Kidney (tissue), 14 donors: ENCODE measurements around the gene BAIAP3. TPM values are rescaled to one million over a fixed set of nuclear protein-coding genes. Genes with fewer than 3 reads are reported as not detected.

ENCODE experiments used
- DNase-seq, 5 donors: peaks; one replicate each; pipeline ENCODE4 v3.0.0-alpha.2; 2013 to 2020
- FAIRE-seq: peaks from 2 replicates; lab custom pipeline; 2012; peaks lifted over from hg19 to GRCh38; lab: Jason Lieb, UNC
- H3K27ac ChIP-seq, 2 donors: one replicate each; pipeline ENCODE4 v1.7.0; 2013; ENCODE audit warnings: low read depth in 2 of 2, low read length in 2 of 2, inconsistent platforms in 1 of 2
- H3K27me3 ChIP-seq: one replicate; pipeline ENCODE4 v1.7.1; 2013; ENCODE audit warnings: low read length, inconsistent platforms; ENCODE audit not compliant: control insufficient read depth, insufficient read depth
- H3K36me3 ChIP-seq, 3 donors: one replicate each; pipeline versions ENCODE4 v1.7.0 to v1.7.1; 2013; ENCODE audit warnings: low read length in 3 of 3, control low read depth in 1 of 3, inconsistent platforms in 1 of 3; ENCODE audit not compliant: insufficient read depth in 3 of 3, control insufficient read depth in 2 of 3
- H3K4me1 ChIP-seq, 3 donors: one replicate each; pipeline versions ENCODE4 v1.7.0 to v1.7.1; 2013; ENCODE audit warnings: low read length in 3 of 3, inconsistent platforms in 1 of 3, low read depth in 1 of 3; ENCODE audit not compliant: control insufficient read depth in 2 of 3, insufficient read depth in 2 of 3
- H3K4me3 ChIP-seq, 3 donors: one replicate each; pipeline versions ENCODE4 v1.7.0 to v1.8.1; 2013; ENCODE audit warnings: low read length in 3 of 3, control low read depth in 1 of 3, inconsistent platforms in 1 of 3
- H3K9ac ChIP-seq, 3 donors: one replicate each; pipeline versions ENCODE4 v1.7.0 to v1.7.1; 2013; ENCODE audit warnings: low read length in 3 of 3, control low read depth in 1 of 3, inconsistent platforms in 1 of 3
- H3K9me3 ChIP-seq, 3 donors: one replicate each; pipeline versions ENCODE4 v1.7.0 to v1.7.1; 2013; ENCODE audit warnings: low read length in 3 of 3, control low read depth in 1 of 3, inconsistent platforms in 1 of 3; ENCODE audit not compliant: control insufficient read depth in 2 of 3, insufficient read depth in 1 of 3
- intact Hi-C: fragments of 100-400 bp; cut with DNase I; formaldehyde crosslinking; loops from one replicate; pipeline ENCODE4 v1.11.1; 2022
- polyA plus RNA-seq: library from polyadenylated mRNA; stranded (reverse); fragments of 350-450 nt; fragmentation: Illumina TruSeq; extraction: RNeasy Lipid Tissue Mini Kit (QIAGEN cat#74804); gene quantifications from one replicate; pipeline ENCODE4 v1.2.3, GENCODE V29; 2014; ENCODE audit warnings: low read depth, low replicate concordance; ENCODE audit not compliant: insufficient read depth
- total RNA-seq: library from RNA; stranded (reverse); fragmentation: NEBNext Ultra II Directional; extraction: Animal tissue kit (Norgen Biotek cat#: 25700); gene quantifications from one replicate; pipeline ENCODE4 v1.2.1, GENCODE V29; 2021
- TF ChIP-seq, protein P1 (sequence below): IDR thresholded peaks from 3 replicates; pipeline ENCODE4 v1.5.1; 2012; ENCODE audit warnings: mild to moderate bottlenecking, moderate library complexity, borderline replicate concordance; ENCODE audit not compliant: insufficient read depth; ENCODE audit errors: extremely low read depth
- donor health status: control.
- donor health status: control.
- donor health status: control.
- donor health status: control.
- donor health status: control.
- donor health status: DM: yes; HTN: yes; CAD: no.
- donor health status: Normal renal cell carcinoma (clear cell type).

The BAIAP3 gene
- total and polyA plus RNA-seq, 2 donors from 2014 or later: 8.0 to 8.2 TPM

DNA sequence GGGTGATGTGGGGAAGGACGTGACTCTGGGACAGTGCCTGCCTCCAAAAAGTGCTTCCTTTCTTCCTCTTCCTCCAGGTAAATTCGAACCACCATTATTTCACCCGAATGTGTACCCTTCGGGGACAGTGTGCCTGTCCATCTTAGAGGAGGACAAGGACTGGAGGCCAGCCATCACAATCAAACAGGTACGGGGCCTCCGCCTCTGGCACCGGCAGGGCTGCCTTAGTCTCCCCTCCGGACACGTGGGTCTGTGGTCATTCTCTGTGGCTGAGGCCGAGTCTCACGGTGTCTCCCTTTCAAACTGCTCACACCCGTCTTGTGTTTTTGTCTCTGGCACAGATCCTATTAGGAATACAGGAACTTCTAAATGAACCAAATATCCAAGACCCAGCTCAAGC, 13.3 kb upstream of the BAIAP3 start:
- H3K4me1 ChIP-seq: no peaks in the 10 kb centered on the region
- no peak overlapping the region for H3K4me3 ChIP-seq
- no peak overlapping the region for H3K27ac ChIP-seq
- no peak overlapping the region for H3K9ac ChIP-seq
- DNase-seq (no peak), FAIRE-seq (no peak)
- TF ChIP-seq, protein P1, sequence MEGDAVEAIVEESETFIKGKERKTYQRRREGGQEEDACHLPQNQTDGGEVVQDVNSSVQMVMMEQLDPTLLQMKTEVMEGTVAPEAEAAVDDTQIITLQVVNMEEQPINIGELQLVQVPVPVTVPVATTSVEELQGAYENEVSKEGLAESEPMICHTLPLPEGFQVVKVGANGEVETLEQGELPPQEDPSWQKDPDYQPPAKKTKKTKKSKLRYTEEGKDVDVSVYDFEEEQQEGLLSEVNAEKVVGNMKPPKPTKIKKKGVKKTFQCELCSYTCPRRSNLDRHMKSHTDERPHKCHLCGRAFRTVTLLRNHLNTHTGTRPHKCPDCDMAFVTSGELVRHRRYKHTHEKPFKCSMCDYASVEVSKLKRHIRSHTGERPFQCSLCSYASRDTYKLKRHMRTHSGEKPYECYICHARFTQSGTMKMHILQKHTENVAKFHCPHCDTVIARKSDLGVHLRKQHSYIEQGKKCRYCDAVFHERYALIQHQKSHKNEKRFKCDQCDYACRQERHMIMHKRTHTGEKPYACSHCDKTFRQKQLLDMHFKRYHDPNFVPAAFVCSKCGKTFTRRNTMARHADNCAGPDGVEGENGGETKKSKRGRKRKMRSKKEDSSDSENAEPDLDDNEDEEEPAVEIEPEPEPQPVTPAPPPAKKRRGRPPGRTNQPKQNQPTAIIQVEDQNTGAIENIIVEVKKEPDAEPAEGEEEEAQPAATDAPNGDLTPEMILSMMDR: no peak
- H3K36me3 ChIP-seq: peaks cover 11 to 74% (median 40%) of the 10 kb centered on the region in 3 donors
- no peaks in the 10 kb centered on the region for H3K27me3 ChIP-seq
- intact Hi-C loops: no loop called here
- no peaks in the 10 kb centered on the region for H3K9me3 ChIP-seq

GRCh38 chr16:1320658-1321240, 12.7 kb upstream of the BAIAP3 start:
- Histone ChIP-seq H3K27me3 (no peaks in the 10 kb centered on the region), H3K27ac (no peak overlapping the region), H3K4me3 (no peak overlapping the region), H3K9ac (no peak overlapping the region), H3K9me3 (no peaks in the 10 kb centered on the region), H3K36me3 (peaks cover 11 to 69% (median 36%) of the 10 kb centered on the region in 3 donors), H3K4me1 (no peaks in the 10 kb centered on the region)
- FAIRE-seq (no peak), DNase-seq (no peak)
- intact Hi-C loops: no loop called here
- TF ChIP-seq, protein P1: no peak

- H3K27ac ChIP-seq: no peak overlapping the region
- TF ChIP-seq, protein P1: no peak
- intact Hi-C loops: no loop called here
- H3K27me3 ChIP-seq: no peaks in the 10 kb centered on the region
- H3K9me3 ChIP-seq: no peaks in the 10 kb centered on the region
- no peak overlapping the region for H3K4me3 ChIP-seq
- H3K36me3 ChIP-seq: peaks cover 8 to 59% (median 23%) of the 10 kb centered on the region in 3 donors
- no peak for DNase-seq
- no peak overlapping the region for H3K9ac ChIP-seq
- no peak for FAIRE-seq
- no peaks in the 10 kb centered on the region for H3K4me1 ChIP-seq
Observed at GRCh38 chr16:1322407-1322806, 11.0 kb upstream of the BAIAP3 start.
